Breast epithelium (tissue), 4 donors: Measurements from ENCODE around the gene SNRNP27. TPM values are rescaled to one million over a fixed set of nuclear protein-coding genes. Genes with fewer than 3 reads are reported as not detected.
"Not testable (repeated sequence)": the region's sequence is repeated elsewhere in the genome, so short reads cannot be mapped to it uniquely, and the experiment has no call there.

Source experiments
- DNase-seq, 2 donors: peaks; one replicate each; pipeline ENCODE4 v3.0.0-alpha.2; 2019; ENCODE audit warnings: low spot score in 2 of 2
- H3K27ac ChIP-seq, 2 donors: fragments of 200-600 bp; sonication (generic) in 1 of 2; one replicate each; pipeline ENCODE4 v1.5.1; 2016 to 2019; ENCODE audit warnings: mild to moderate bottlenecking in 1 of 2
- H3K27me3 ChIP-seq, 2 donors: fragments of 200-600 bp; sonication (generic) in 1 of 2; one replicate each; pipeline versions ENCODE4 v1.5.1 to v1.6.0; 2017 to 2019; ENCODE audit warnings: control low read depth in 1 of 2, mild to moderate bottlenecking in 1 of 2
- H3K36me3 ChIP-seq: fragments of 200-600 bp; one replicate; pipeline ENCODE4 v1.5.1; 2019
- H3K4me1 ChIP-seq, 2 donors: fragments of 200-600 bp; sonication (generic); one replicate each; pipeline ENCODE4 v1.5.1; 2016 to 2019; ENCODE audit warnings: control low read depth in 1 of 2
- H3K4me3 ChIP-seq, 3 donors: fragments of 200-600 bp; sonication (generic); 1 replicate in 2 of 3; 2 replicates in 1 of 3; pipeline ENCODE4 v1.5.1; 2016 to 2019; ENCODE audit warnings: mild to moderate bottlenecking in 3 of 3, moderate library complexity in 2 of 3
- H3K9me3 ChIP-seq, 2 donors: fragments of 200-600 bp; sonication (generic) in 1 of 2; one replicate each; pipeline ENCODE4 v1.5.1; 2016 to 2019; ENCODE audit warnings: control low read depth in 1 of 2
- POLR2A ChIP-seq: fragments of 450-650 bp; IDR thresholded peaks from one replicate; pipeline ENCODE4 v1.6.1; 2016; ENCODE audit warnings: antibody characterized with exemption, mild to moderate bottlenecking, moderate library complexity
- POLR2AphosphoS5 ChIP-seq, 3 donors: sonication (generic); formaldehyde crosslinking; IDR thresholded peaks; one replicate each; pipeline ENCODE4 v1.6.1; 2017; ENCODE audit warnings: antibody characterized with exemption in 3 of 3
- intact Hi-C: fragments of 100-400 bp; cut with DNase I; formaldehyde crosslinking; loops from one replicate; pipeline ENCODE4 v1.15.1; 2023; ENCODE audit warnings: low total_unique reads
- total RNA-seq, 3 donors: library from RNA; depleted of rRNA; stranded (reverse); fragments of >200 nt; gene quantifications; one replicate each; pipeline ENCODE4 v1.1.0, GENCODE V29; 2016
- TF ChIP-seq, protein P1 (sequence below), 3 donors: fragments of 450-650 bp; IDR thresholded peaks; one replicate each; pipeline ENCODE4 v1.5.1; 2016 to 2017; ENCODE audit warnings: antibody characterized with exemption in 3 of 3, mild to moderate bottlenecking in 3 of 3, moderate library complexity in 3 of 3

The SNRNP27 gene
- total RNA-seq, 3 donors from 2014 or later, result 79.2 to 82.9 (median 80.0) TPM

GRCh38 chr2:69947325-69947931 lies 53.7 kb downstream of the SNRNP27 start:
- no peak for DNase-seq
- no peaks in the 10 kb centered on the region for H3K4me1 ChIP-seq
- H3K27ac ChIP-seq, result no peak overlapping the region
- H3K4me3 ChIP-seq, result no peak overlapping the region
- no peak for TF ChIP-seq POLR2A
- TF ChIP-seq POLR2AphosphoS5 (IDR thresholded peaks at IDR 0.05), result no peak
- TF ChIP-seq, protein P1, sequence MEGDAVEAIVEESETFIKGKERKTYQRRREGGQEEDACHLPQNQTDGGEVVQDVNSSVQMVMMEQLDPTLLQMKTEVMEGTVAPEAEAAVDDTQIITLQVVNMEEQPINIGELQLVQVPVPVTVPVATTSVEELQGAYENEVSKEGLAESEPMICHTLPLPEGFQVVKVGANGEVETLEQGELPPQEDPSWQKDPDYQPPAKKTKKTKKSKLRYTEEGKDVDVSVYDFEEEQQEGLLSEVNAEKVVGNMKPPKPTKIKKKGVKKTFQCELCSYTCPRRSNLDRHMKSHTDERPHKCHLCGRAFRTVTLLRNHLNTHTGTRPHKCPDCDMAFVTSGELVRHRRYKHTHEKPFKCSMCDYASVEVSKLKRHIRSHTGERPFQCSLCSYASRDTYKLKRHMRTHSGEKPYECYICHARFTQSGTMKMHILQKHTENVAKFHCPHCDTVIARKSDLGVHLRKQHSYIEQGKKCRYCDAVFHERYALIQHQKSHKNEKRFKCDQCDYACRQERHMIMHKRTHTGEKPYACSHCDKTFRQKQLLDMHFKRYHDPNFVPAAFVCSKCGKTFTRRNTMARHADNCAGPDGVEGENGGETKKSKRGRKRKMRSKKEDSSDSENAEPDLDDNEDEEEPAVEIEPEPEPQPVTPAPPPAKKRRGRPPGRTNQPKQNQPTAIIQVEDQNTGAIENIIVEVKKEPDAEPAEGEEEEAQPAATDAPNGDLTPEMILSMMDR (IDR thresholded peaks at IDR 0.05), result no peak
- H3K27me3 ChIP-seq, result no peaks in the 10 kb centered on the region
- intact Hi-C loops, result no loop called here
- H3K9me3 ChIP-seq, result no peaks in the 10 kb centered on the region
- H3K36me3 ChIP-seq, result no peaks in the 10 kb centered on the region

DNA sequence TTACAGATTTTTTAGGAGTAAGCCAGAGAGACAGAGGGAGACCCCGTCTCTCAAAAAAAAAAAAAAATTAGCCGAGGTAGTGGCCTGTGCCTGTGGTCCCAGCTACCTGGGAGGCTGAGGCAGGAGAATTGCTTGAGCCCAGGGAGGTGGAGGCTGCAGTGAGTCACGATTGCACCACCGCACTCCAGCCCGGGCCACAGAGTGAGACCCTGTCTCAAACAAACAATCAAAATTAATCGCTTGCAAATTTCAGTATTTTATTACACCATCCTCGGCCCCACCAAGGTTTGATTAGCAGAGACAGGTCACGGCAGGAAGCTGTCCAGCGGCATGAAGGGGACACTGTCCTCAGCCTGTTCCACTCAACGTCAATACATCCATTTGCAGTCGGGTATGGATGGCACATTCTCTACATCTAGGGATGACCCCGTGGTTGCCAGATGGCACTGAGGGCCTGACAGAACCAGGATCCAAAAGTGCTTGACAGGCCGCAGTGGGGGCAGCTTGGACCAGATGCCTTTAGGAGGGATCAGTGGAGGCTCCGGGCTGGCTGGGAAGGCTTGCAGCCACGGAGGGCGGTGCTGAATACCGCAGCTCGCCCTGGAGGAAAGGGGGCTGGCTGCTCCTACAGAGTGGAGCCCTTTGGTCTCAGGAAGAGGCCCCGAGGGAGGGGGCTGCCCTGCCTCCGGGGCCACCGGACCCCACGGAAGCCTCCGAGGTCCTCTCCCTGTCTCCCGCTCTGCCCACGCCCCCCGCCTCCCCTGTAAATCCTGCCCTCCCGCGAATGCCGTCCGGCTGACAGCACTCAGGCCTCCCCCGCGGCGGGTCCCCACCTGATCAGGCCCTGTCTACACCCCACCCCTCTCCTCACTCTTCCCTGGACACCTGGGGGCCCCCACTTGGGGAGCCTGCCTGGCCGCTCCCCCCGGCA lies 54.5 kb downstream of the SNRNP27 start:
- no peak overlapping the region for H3K27ac ChIP-seq
- H3K4me3 ChIP-seq, result no peak overlapping the region
- H3K9me3 ChIP-seq, result no peaks in the 10 kb centered on the region
- H3K4me1 ChIP-seq, result no peaks in the 10 kb centered on the region
- TF ChIP-seq POLR2AphosphoS5 (IDR thresholded peaks at IDR 0.05), result no peak
- no peak for TF ChIP-seq POLR2A
- TF ChIP-seq, protein P1 (IDR thresholded peaks at IDR 0.05), result no peak
- DNase-seq, result no peak
- no peaks in the 10 kb centered on the region for H3K27me3 ChIP-seq
- intact Hi-C loops, result no loop called here
- H3K36me3 ChIP-seq, result no peaks in the 10 kb centered on the region

- no peaks in the 10 kb centered on the region for H3K9me3 ChIP-seq
- TF ChIP-seq, protein P1 (IDR thresholded peaks at IDR 0.05), result no peak
- TF ChIP-seq POLR2AphosphoS5 (IDR thresholded peaks at IDR 0.05) (no peak), POLR2A (no peak)
- DNase-seq, result no peak
- H3K27me3 ChIP-seq, result no peaks in the 10 kb centered on the region
- H3K4me1 ChIP-seq, result no peaks in the 10 kb centered on the region
- H3K27ac ChIP-seq, result no peak overlapping the region
- intact Hi-C loops, result no loop called here
- H3K4me3 ChIP-seq, result no peak overlapping the region
- no peaks in the 10 kb centered on the region for H3K36me3 ChIP-seq
Observed at GRCh38 chr2:69948963-69949645, 55.3 kb downstream of the SNRNP27 start.

GRCh38 chr2:69950241-69950640 lies 56.5 kb downstream of the SNRNP27 start:
- intact Hi-C loops, result no loop called here
- H3K27me3 ChIP-seq, result no peaks in the 10 kb centered on the region
- no peaks in the 10 kb centered on the region for H3K4me1 ChIP-seq
- H3K4me3 ChIP-seq, result no peak overlapping the region
- H3K9me3 ChIP-seq, result no peaks in the 10 kb centered on the region
- no peak overlapping the region for H3K27ac ChIP-seq
- no peaks in the 10 kb centered on the region for H3K36me3 ChIP-seq
- no peak for DNase-seq
- TF ChIP-seq POLR2AphosphoS5 (IDR thresholded peaks at IDR 0.05) (no peak), POLR2A (no peak)
- TF ChIP-seq, protein P1 (IDR thresholded peaks at IDR 0.05), result no peak

DNA sequence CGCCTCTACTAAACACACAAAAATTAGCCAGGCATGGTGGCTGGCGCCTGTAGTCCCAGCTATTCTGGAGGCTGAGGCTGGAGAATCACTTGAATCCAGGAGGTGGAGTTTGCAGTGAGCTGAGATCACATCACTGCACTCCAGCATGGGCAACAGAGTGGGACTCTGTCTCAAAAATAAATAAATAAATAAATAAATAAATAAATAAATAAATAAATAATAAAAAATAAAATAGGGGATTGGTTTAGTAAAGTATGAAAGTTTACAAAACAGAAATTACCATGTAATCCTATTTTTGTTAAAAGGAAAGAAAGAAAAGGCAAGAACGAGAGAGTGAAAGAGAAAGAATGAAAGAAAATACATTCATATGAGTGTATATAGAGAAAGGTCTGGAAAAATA lies 56.9 kb downstream of the SNRNP27 start:
- H3K4me3 ChIP-seq, H3K27ac ChIP-seq, H3K9me3 ChIP-seq, H3K27me3 ChIP-seq, H3K36me3 ChIP-seq, DNase-seq, H3K4me1 ChIP-seq, intact Hi-C loops: not testable (repeated sequence)
